ENCODE results near the gene GFRA1.

Gene GFRA1

GRCh38 chr10:116151076-116151475 is 121.9 kb downstream of the GFRA1 start:
- H3K4me3 ChIP-seq (ENCODE audit: low read depth in 1 of 2, low read length in 2 of 2) = no peak overlapping the region
- H3K9me3 ChIP-seq (ENCODE audit: low read length) = no peaks in the 10 kb centered on the region
- no peak overlapping the region for H3K9ac ChIP-seq (ENCODE audit: low read length)
- H3K36me3 ChIP-seq (ENCODE audit: insufficient read depth, low read length) = no peaks in the 10 kb centered on the region
- H3K4me1 ChIP-seq (ENCODE audit: insufficient read depth, low read length) = no peaks in the 10 kb centered on the region
- H3K27me3 ChIP-seq (ENCODE audit: control insufficient read depth in 1 of 2, insufficient read depth in 2 of 2, low read length in 2 of 2) = no peaks in the 10 kb centered on the region
- no peak overlapping the region for H3K27ac ChIP-seq (ENCODE audit: low read depth, low read length)

- H3K9ac ChIP-seq (ENCODE audit: low read length) = no peak overlapping the region
- H3K4me3 ChIP-seq (ENCODE audit: low read depth in 1 of 2, low read length in 2 of 2) = no peak overlapping the region
- no peaks in the 10 kb centered on the region for H3K27me3 ChIP-seq (ENCODE audit: control insufficient read depth in 1 of 2, insufficient read depth in 2 of 2, low read length in 2 of 2)
- H3K36me3 ChIP-seq (ENCODE audit: insufficient read depth, low read length) = no peaks in the 10 kb centered on the region
- no peak overlapping the region for H3K27ac ChIP-seq (ENCODE audit: low read depth, low read length)
- H3K9me3 ChIP-seq (ENCODE audit: low read length) = no peaks in the 10 kb centered on the region
- H3K4me1 ChIP-seq (ENCODE audit: insufficient read depth, low read length) = no peaks in the 10 kb centered on the region
These were observed 122.4 kb downstream of the GFRA1 start for GRCh38 chr10:116150606-116151005.

- Histone ChIP-seq H3K9me3 (ENCODE audit: low read length) (no peaks in the 10 kb centered on the region), H3K27ac (ENCODE audit: low read depth, low read length) (no peak overlapping the region), H3K27me3 (ENCODE audit: control insufficient read depth in 1 of 2, insufficient read depth in 2 of 2, low read length in 2 of 2) (no peaks in the 10 kb centered on the region), H3K4me1 (ENCODE audit: insufficient read depth, low read length) (no peaks in the 10 kb centered on the region), H3K4me3 (ENCODE audit: low read depth in 1 of 2, low read length in 2 of 2) (no peak overlapping the region), H3K36me3 (ENCODE audit: insufficient read depth, low read length) (no peaks in the 10 kb centered on the region), H3K9ac (ENCODE audit: low read length) (no peak overlapping the region)
These were observed 125.7 kb downstream of the GFRA1 start for GRCh38 chr10:116147147-116147905.

GRCh38 chr10:116146372-116147140 is 126.5 kb downstream of the GFRA1 start:
- H3K4me3 ChIP-seq (ENCODE audit: low read depth in 1 of 2, low read length in 2 of 2) = no peak overlapping the region
- H3K36me3 ChIP-seq (ENCODE audit: insufficient read depth, low read length) = no peaks in the 10 kb centered on the region
- no peaks in the 10 kb centered on the region for H3K9me3 ChIP-seq (ENCODE audit: low read length)
- no peak overlapping the region for H3K9ac ChIP-seq (ENCODE audit: low read length)
- no peak overlapping the region for H3K27ac ChIP-seq (ENCODE audit: low read depth, low read length)
- no peaks in the 10 kb centered on the region for H3K27me3 ChIP-seq (ENCODE audit: control insufficient read depth in 1 of 2, insufficient read depth in 2 of 2, low read length in 2 of 2)
- no peaks in the 10 kb centered on the region for H3K4me1 ChIP-seq (ENCODE audit: insufficient read depth, low read length)

GRCh38 chr10:116143673-116144222 is 129.3 kb downstream of the GFRA1 start:
- Histone ChIP-seq H3K36me3 (ENCODE audit: insufficient read depth, low read length) (no peaks in the 10 kb centered on the region), H3K27me3 (ENCODE audit: control insufficient read depth in 1 of 2, insufficient read depth in 2 of 2, low read length in 2 of 2) (no peaks in the 10 kb centered on the region), H3K4me3 (ENCODE audit: low read depth in 1 of 2, low read length in 2 of 2) (no peak overlapping the region), H3K4me1 (ENCODE audit: insufficient read depth, low read length) (no peaks in the 10 kb centered on the region), H3K9ac (ENCODE audit: low read length) (no peak overlapping the region), H3K9me3 (ENCODE audit: low read length) (no peaks in the 10 kb centered on the region), H3K27ac (ENCODE audit: low read depth, low read length) (no peak overlapping the region)

GRCh38 chr10:116141855-116142254 is 131.2 kb downstream of the GFRA1 start:
- Histone ChIP-seq H3K27me3 (ENCODE audit: control insufficient read depth in 1 of 2, insufficient read depth in 2 of 2, low read length in 2 of 2) (no peaks in the 10 kb centered on the region), H3K4me3 (ENCODE audit: low read depth in 1 of 2, low read length in 2 of 2) (no peak overlapping the region), H3K9ac (ENCODE audit: low read length) (no peak overlapping the region), H3K4me1 (ENCODE audit: insufficient read depth, low read length) (no peaks in the 10 kb centered on the region), H3K36me3 (ENCODE audit: insufficient read depth, low read length) (no peaks in the 10 kb centered on the region), H3K9me3 (ENCODE audit: low read length) (no peaks in the 10 kb centered on the region), H3K27ac (ENCODE audit: low read depth, low read length) (no peak overlapping the region)

- Histone ChIP-seq H3K4me3 (ENCODE audit: low read depth in 1 of 2, low read length in 2 of 2) (no peak overlapping the region), H3K27me3 (ENCODE audit: control insufficient read depth in 1 of 2, insufficient read depth in 2 of 2, low read length in 2 of 2) (no peaks in the 10 kb centered on the region), H3K9me3 (ENCODE audit: low read length) (no peaks in the 10 kb centered on the region), H3K9ac (ENCODE audit: low read length) (no peak overlapping the region), H3K4me1 (ENCODE audit: insufficient read depth, low read length) (no peaks in the 10 kb centered on the region), H3K27ac (ENCODE audit: low read depth, low read length) (no peak overlapping the region), H3K36me3 (ENCODE audit: insufficient read depth, low read length) (no peaks in the 10 kb centered on the region)
These were observed 131.8 kb downstream of the GFRA1 start for GRCh38 chr10:116141246-116141645.

GRCh38 chr10:116139886-116140285 is 133.1 kb downstream of the GFRA1 start:
- Histone ChIP-seq H3K4me1 (ENCODE audit: insufficient read depth, low read length) (no peaks in the 10 kb centered on the region), H3K9me3 (ENCODE audit: low read length) (no peaks in the 10 kb centered on the region), H3K27ac (ENCODE audit: low read depth, low read length) (no peak overlapping the region), H3K36me3 (ENCODE audit: insufficient read depth, low read length) (no peaks in the 10 kb centered on the region), H3K27me3 (ENCODE audit: control insufficient read depth in 1 of 2, insufficient read depth in 2 of 2, low read length in 2 of 2) (no peaks in the 10 kb centered on the region), H3K4me3 (ENCODE audit: low read depth in 1 of 2, low read length in 2 of 2) (no peak overlapping the region), H3K9ac (ENCODE audit: low read length) (no peak overlapping the region)

- Histone ChIP-seq H3K9ac (ENCODE audit: low read length) (no peak overlapping the region), H3K27me3 (ENCODE audit: control insufficient read depth in 1 of 2, insufficient read depth in 2 of 2, low read length in 2 of 2) (no peaks in the 10 kb centered on the region), H3K4me3 (ENCODE audit: low read depth in 1 of 2, low read length in 2 of 2) (no peak overlapping the region), H3K36me3 (ENCODE audit: insufficient read depth, low read length) (no peaks in the 10 kb centered on the region), H3K27ac (ENCODE audit: low read depth, low read length) (no peak overlapping the region), H3K9me3 (ENCODE audit: low read length) (no peaks in the 10 kb centered on the region), H3K4me1 (ENCODE audit: insufficient read depth, low read length) (no peaks in the 10 kb centered on the region)
These were observed 134.1 kb downstream of the GFRA1 start for GRCh38 chr10:116138897-116139296.

- H3K4me1 ChIP-seq (ENCODE audit: insufficient read depth, low read length) = no peaks in the 10 kb centered on the region
- H3K9ac ChIP-seq (ENCODE audit: low read length) = no peak overlapping the region
- no peaks in the 10 kb centered on the region for H3K36me3 ChIP-seq (ENCODE audit: insufficient read depth, low read length)
- H3K27me3 ChIP-seq (ENCODE audit: control insufficient read depth in 1 of 2, insufficient read depth in 2 of 2, low read length in 2 of 2) = no peaks in the 10 kb centered on the region
- no peak overlapping the region for H3K4me3 ChIP-seq (ENCODE audit: low read depth in 1 of 2, low read length in 2 of 2)
- H3K27ac ChIP-seq (ENCODE audit: low read depth, low read length) = no peak overlapping the region
- no peaks in the 10 kb centered on the region for H3K9me3 ChIP-seq (ENCODE audit: low read length)
These were observed 136.7 kb downstream of the GFRA1 start for GRCh38 chr10:116136261-116136660.

GRCh38 chr10:116134322-116134721 is 138.7 kb downstream of the GFRA1 start:
- H3K4me1 ChIP-seq (ENCODE audit: insufficient read depth, low read length) = no peaks in the 10 kb centered on the region
- H3K36me3 ChIP-seq (ENCODE audit: insufficient read depth, low read length) = no peaks in the 10 kb centered on the region
- H3K9me3 ChIP-seq (ENCODE audit: low read length) = no peaks in the 10 kb centered on the region
- H3K27me3 ChIP-seq (ENCODE audit: control insufficient read depth in 1 of 2, insufficient read depth in 2 of 2, low read length in 2 of 2) = no peaks in the 10 kb centered on the region
- H3K27ac ChIP-seq (ENCODE audit: low read depth, low read length) = no peak overlapping the region
- no peak overlapping the region for H3K4me3 ChIP-seq (ENCODE audit: low read depth in 1 of 2, low read length in 2 of 2)
- no peak overlapping the region for H3K9ac ChIP-seq (ENCODE audit: low read length)

Measured in muscle layer of colon (tissue), 2 donors.